ENCODE data around the gene ERAL1.

Gene ERAL1

GRCh38 chr17:28879886-28880571 is 25.2 kb downstream of the ERAL1 start:
- no peak for DNase-seq

- no peak for DNase-seq
Observed at GRCh38 chr17:28880572-28880945, 25.7 kb downstream of the ERAL1 start.

- DNase-seq = no peak
Observed at GRCh38 chr17:28881533-28882056, 26.8 kb downstream of the ERAL1 start.

DNA sequence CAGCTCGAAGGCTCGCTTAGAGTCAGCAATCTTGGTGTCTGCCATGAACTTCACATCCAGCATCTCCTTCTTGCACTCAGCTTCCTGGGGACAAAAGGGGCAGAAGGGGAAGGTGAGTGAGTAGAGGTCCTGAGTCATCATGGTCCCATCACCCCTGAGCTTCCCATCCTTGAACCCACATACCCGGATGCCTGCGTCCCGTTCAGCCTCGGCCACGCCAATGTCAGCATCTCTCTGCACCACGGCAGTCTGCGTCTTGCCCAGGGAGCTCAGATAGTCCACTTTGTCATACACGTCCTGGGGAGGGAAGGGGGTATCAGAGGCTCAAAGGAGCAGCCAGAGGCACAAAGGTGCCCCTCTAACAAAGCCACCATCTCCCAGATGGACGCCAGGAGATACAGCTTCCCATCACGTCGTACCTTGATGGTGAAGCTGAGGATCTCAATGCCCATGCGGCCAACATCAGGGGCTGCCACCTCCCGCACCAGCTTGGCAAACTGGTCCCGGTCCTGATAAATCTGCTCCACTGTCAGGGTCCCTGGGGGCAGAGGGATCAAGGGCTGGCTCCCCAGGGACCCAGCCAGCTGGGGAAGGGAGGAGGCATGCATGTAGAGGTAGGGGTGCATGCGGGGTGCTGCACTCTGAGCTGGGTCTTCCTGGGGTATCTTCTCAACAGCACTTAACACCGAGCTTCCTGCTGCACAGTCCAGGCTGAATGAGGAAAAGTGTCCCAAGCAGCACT is 27.5 kb downstream of the ERAL1 start:
- DNase-seq = no peak

DNA sequence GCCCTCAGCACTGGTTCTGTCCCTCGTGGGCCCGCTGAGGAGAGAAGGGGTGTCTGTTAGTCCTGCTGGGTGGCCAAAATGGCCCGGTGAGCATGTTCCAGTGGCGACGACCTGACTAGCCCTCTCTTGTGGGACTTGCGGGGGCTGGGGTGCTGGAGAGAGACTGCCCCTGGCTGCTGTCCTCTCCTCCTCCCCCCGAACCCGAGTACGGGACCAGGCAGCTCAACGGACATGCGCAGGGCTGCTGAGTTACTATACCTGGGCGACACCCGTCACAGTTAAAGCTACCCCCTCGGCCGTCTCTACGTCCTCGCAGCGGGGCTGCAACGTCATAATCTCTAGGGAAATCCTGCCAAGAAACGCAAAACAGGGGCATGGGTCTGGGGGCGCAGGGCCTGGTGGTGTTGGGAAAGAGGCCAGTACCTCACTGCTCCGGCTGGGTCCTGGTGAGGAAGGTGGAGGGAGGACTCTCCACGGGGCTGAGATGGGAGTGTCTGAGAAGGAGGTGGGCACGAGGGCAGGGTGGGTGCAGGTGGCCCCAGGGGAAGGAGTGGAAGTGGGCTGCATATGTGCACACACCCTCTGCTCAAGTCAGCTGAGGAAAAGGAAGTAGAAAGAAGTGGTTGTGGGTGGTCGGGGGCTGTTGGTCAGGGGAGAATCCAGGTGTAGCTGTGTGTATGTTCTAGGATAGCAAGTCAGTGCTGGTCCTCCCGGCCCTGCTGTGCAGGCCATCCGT is 29.3 kb downstream of the ERAL1 start:
- DNase-seq = no peak

DNA sequence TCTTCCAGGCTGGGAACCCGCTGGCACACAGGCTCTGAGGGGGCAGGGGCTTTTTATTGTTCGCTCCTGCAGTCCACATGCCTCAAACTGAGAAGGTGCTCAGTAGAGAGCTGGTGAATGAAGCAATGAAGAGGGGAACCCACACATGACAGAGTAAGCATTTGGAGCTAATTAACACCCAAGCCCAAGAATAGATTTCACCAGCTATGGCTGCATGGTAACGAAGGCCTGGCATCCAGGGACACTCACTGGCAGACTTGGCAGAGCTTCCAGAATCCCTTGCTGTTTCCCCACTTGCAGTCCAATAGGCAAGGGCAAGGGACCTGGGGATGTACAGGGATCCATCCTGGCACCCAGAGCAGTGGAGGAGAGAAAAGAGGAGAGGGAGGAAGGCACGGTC is 30.5 kb downstream of the ERAL1 start:
- no peak for DNase-seq

DNA sequence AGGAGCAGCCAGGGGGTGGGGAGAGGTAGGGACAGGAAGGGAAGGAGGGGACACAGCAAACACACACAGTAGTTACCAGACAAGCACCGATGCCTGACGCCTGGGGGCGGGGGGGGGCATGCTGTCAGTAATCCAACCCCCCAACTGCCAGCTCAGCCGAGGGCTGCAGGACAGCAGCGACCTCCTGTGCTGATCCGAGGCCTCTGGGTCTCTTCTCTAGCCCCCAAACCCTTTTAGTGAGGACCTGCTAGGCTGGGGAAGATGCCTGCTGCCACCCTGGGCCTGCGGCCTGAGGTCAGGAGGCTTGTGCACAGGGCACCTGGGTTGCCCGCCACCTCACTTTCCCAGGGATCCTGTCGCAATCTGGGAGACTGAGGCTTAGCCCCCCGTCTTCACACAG is 31.1 kb downstream of the ERAL1 start:
- DNase-seq = no peak

DNA sequence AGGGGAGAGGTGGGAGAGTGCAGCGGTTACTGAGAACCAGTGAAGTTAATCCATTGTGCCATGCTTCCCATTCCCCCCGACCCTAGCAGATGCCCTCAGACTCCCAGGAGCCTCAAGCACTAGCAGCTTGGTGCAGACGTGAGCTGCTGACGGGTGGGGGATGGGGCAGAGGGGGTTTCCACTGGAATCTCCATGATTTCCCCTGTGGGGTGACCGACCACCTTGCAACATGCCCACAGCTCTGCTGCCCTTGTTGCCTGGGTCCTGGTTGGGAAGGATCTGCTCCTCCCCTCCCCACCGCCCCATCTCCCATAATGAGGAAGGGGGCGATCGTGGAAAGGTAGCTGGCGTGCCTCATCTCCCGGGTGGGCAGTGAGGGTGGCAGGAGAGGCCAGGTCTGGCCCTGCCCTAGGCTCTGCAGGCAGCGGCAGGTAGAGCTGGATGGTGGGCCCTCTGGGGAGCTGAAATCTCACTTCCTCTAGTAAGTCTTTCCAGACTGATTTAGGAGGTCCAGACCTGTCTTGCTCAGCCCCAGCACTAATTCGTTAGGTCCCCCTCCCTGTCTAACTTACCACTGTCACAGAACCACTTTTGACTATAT is 33.2 kb downstream of the ERAL1 start:
- DNase-seq = no peak

- no peak for DNase-seq
Observed at GRCh38 chr17:28888832-28889231, 34.0 kb downstream of the ERAL1 start.

DNA sequence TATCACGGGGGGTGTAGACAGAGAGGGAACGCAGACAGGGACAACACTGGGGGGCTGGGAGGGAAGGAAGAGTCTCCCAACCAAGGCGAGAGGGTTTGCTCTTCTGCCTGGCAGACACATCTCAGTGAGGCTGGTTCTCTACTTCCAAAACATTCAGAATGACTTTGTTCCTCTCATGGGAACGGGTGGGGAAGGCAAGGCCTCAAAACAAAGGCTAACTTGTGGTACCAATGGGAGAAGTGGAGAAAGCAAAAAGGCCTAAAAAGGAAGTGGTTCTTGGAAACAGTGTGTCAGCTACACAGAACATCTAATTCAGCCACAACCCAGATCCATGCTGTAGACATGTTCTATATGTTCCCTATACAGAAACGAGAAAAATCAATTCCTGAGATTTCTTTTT is 35.2 kb downstream of the ERAL1 start:
- peak in 1 of 2 experiments; percentile 25 for DNase-seq

DNA sequence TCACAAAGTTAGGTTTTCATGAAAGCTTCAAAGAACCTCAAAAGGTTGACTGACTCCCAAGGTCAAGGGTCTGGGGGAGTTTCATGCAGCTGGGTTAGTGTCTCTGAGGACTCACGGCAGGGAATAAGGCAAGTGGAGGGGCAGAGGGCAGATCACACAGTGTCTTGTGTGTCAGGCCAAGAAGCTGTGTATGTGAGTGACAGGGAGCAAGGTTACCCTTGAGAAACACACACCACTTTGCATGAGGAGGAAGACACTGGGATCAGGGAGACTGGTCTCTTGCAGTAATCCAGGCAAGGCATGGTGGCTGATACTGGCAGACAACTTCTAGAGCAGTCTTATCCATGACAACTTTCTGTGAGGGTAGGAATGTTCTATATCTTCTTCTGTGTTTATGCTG is 36.4 kb downstream of the ERAL1 start:
- DNase-seq = no peak

DNA sequence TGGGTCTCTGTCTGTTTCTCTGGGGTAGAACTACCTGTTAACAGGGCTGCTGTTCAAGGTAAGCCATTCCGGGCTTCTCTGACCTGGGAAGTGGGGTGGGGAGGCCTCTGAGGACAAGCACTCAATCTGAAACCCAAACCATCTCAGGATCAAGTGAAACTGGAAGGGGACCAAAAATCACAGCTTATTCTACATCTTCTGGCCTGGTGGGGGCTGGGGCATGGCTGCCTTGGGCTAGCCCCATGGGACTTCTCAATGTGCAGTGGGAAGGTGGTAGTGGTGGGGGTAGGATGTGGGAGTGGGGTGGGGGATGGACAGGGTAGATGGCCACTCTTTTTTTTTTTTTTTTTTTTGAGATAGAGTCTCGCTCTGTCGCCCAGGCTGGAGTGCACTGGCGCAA is 37.2 kb downstream of the ERAL1 start:
- DNase-seq = no peak

GRCh38 chr17:28893248-28894183 is 38.7 kb downstream of the ERAL1 start:
- peak; percentile 67 to 74 for DNase-seq

DNA sequence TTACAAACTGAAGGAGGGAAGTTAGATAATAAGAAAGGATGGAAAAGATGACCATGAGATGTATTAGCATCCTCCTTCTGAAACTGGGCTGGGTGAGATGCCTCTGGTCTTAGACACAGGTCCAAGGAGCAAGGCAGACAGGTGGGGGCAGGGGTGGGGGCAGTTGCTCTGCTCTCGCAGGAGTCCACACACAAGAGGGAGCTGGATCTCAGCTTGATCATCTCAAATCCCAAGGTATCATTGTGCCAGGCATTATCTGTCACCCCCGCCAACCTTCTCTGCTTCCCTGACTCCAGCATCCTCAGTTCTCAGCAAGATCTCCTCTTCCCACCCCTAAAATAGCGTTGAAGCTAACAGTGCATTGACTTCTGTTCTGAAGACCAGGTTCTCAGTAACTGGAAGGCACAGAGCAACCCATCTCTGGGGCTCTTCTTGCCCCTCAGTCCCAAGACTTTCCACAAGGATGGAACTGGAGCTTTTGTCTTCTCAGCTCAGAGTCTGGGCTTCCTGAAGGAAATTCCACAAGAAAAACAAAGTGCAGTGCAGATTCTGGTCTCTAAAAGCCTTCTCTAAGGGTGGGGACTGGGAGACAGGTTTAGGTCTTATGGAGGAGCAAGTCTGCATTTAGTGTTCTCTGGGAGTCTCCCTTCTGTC is 41.1 kb downstream of the ERAL1 start:
- DNase-seq = no peak

- DNase-seq = no peak
Observed at GRCh38 chr17:28896491-28896883, 41.7 kb downstream of the ERAL1 start.

DNA sequence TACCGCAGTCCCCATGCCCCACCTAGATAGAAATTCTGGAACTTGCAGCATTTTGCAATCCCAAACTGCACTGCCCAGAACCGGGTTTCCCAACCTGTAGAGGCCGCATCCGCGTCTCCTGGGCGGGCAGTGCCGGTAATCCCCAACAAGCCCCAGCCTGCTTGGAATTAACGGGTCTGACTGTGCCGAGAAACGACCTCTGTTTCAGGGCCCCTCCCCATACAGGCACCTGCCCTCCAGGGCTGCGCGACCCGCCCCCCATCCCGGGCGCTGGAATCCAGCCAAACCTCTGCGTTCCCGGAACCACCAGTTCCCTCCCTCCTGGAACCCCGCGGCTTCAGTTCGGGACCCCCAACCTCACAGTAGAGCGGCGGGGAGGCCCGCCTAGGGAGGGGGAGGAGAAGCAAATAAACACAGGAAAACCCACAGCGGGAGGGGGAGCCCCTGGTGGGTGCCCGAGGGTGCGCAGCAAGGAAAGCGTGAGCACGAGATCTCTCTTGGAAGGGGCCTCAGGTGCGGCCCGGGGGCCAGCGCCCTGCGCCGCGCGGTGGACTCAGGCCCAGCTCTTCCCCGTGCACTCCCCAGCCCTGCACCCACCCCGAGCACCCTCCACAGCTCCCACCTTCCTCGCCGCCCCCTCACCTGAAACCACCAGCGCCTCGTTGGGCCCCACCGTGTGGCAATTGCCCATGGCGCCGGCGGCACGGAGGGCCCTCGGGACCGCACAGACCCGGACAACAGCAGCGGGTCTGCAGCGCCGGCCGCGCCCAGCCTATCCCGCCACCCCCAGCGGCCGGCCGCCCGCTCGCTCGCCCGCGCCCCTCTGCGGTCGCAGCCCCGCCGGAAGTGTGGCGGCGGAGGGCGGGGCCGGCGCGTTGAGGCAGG is 42.3 kb downstream of the ERAL1 start, which contains the start of gene FLOT2:
TSS of gene FLOT2 (minus strand) at position 850 of the 885 bp plus-strand sequence. CDS start at position 691, 159 bp downstream.
- peak; percentile 67 to 79 for DNase-seq

- DNase-seq = no peak
Observed at GRCh38 chr17:28897769-28898526, 43.1 kb downstream of the ERAL1 start.

- DNase-seq = no peak
Observed at GRCh38 chr17:28898527-28898955, 43.7 kb downstream of the ERAL1 start.

DNA sequence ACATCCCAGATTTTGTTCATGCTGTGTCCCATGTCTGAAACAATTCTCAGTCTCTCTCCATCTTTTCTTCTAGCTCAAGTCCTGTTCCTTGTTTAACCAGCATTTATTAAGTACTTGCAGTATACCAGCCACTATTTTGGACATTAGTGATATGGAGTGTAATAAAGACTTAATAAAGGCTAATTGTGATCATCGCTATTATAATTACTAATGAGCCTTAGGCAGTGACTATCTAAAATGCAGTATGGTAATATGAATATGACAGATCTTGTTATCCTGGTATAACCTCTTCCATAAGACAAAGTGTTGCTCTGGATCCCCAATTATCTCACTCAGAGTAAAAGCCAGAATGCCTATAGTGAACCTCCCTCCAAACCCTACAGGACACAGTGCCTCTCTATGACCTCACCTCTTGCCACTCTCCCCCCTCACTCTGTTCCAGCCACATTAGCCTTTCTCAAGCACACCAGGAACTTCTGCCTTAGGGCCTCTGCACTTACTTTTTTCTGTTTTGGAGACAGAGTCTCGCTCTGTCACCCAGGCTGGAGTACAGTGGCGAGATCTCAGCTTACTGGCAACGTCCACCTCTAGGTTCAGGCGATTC is 44.5 kb downstream of the ERAL1 start:
- DNase-seq = peak in 1 of 2 experiments; percentile 19

Data from AML-193 (cell line).